Testis (tissue), 3 donors: Measurements from ENCODE around the gene KRT27. TPM values are rescaled to one million over a fixed set of nuclear protein-coding genes. Genes with fewer than 3 reads are reported as not detected.
A peak's percentile ranks its signal among the peaks of the same experiment; 100 is the strongest.

ENCODE experiments used
- DNase-seq: peaks from one replicate; pipeline ENCODE4 v3.0.0-alpha.2; 2019
- H3K27ac ChIP-seq, 2 donors: fragments of 200-600 bp; sonication (generic); one replicate each; pipeline ENCODE4 v1.5.1; 2019
- H3K27me3 ChIP-seq: fragments of 200-600 bp; sonication (generic); one replicate; pipeline ENCODE4 v1.5.1; 2019
- H3K36me3 ChIP-seq: fragments of 200-600 bp; sonication (generic); one replicate; pipeline ENCODE4 v1.5.1; 2017; ENCODE audit warnings: low read depth; ENCODE audit errors: missing control alignments
- H3K4me1 ChIP-seq: fragments of 200-600 bp; sonication (generic); one replicate; pipeline ENCODE4 v1.5.1; 2019
- H3K4me3 ChIP-seq, 2 donors: fragments of 200-600 bp; sonication (generic); one replicate each; pipeline ENCODE4 v1.5.1; 2017 to 2019
- H3K9me3 ChIP-seq: fragments of 200-600 bp; sonication (generic); one replicate; pipeline ENCODE4 v1.5.1; 2017
- POLR2A ChIP-seq: fragments of 450-650 bp; IDR thresholded peaks from one replicate; pipeline ENCODE4 v1.6.1; 2017; ENCODE audit warnings: antibody characterized with exemption, mild to moderate bottlenecking, moderate library complexity
- WGBS, 2 donors: methylation state at CpG; one replicate each; pipeline ENCODE4 v1.1.5; 2018; 5-methylcytosine and 5-hydroxymethylcytosine counted together
- intact Hi-C: fragments of 100-400 bp; cut with DNase I; formaldehyde crosslinking; loops from one replicate; pipeline ENCODE4 v1.15.1; 2023; ENCODE audit warnings: low total_unique reads
- polyA plus RNA-seq: library from polyadenylated mRNA; stranded (reverse); fragments of 350-450 nt; fragmentation: Illumina TruSeq; extraction: RNeasy Lipid Tissue Mini Kit (QIAGEN cat#74804); gene quantifications from one replicate; pipeline ENCODE4 v1.2.3, GENCODE V29; 2014; ENCODE audit warnings: low read depth, low replicate concordance; ENCODE audit not compliant: insufficient read depth
- total RNA-seq, 2 donors: library from RNA; depleted of rRNA; stranded (reverse); fragments of >200 nt; gene quantifications; one replicate each; pipeline ENCODE4 v1.2.3, GENCODE V29; 2016
- TF ChIP-seq, protein P1 (sequence below), 3 experiments: fragments of 450-650 bp in 2 of 3; fragments of 200-600 bp in 1 of 3; sonication (generic) in 1 of 3; IDR thresholded peaks; one replicate each; pipeline ENCODE4 v1.5.1; 2016 to 2019; ENCODE audit warnings: antibody characterized with exemption in 3 of 3, mild to moderate bottlenecking in 2 of 3, moderate library complexity in 1 of 3

The KRT27 gene
- total and polyA plus RNA-seq, 3 donors from 2014 or later = 0.58 to 1.4 (median 0.87) TPM

DNA sequence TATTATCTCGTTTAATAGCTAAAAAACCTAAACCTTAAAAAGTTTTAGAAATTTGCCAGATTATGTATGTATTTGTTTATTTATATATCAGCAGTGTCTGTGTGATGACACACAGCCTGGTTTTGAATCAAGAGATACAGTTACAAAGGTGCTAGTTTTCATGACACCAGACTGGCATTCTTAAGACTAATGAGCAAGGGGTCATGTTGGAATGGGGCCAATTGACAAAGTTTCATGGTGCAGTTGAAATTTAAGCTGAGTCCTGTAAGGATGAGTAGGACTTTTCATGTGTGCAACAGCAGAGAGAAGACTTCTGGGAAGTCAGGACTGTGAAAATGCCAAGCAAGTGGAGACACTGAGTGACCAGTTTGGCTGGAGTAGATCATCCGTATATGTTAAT lies 43.2 kb upstream of the KRT27 start:
- no peak overlapping the region for H3K27ac ChIP-seq
- WGBS, 2 donors = 93 to 94% methylated on average over 2 of the region's 2 CpGs
- no peaks in the 10 kb centered on the region for H3K9me3 ChIP-seq
- H3K36me3 ChIP-seq = no peaks in the 10 kb centered on the region
- H3K4me1 ChIP-seq = peaks cover 33% of the 10 kb centered on the region
- TF ChIP-seq, protein P1, sequence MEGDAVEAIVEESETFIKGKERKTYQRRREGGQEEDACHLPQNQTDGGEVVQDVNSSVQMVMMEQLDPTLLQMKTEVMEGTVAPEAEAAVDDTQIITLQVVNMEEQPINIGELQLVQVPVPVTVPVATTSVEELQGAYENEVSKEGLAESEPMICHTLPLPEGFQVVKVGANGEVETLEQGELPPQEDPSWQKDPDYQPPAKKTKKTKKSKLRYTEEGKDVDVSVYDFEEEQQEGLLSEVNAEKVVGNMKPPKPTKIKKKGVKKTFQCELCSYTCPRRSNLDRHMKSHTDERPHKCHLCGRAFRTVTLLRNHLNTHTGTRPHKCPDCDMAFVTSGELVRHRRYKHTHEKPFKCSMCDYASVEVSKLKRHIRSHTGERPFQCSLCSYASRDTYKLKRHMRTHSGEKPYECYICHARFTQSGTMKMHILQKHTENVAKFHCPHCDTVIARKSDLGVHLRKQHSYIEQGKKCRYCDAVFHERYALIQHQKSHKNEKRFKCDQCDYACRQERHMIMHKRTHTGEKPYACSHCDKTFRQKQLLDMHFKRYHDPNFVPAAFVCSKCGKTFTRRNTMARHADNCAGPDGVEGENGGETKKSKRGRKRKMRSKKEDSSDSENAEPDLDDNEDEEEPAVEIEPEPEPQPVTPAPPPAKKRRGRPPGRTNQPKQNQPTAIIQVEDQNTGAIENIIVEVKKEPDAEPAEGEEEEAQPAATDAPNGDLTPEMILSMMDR (IDR thresholded peaks at IDR 0.05) = no peak
- TF ChIP-seq POLR2A = no peak
- DNase-seq = no peak
- no peaks in the 10 kb centered on the region for H3K27me3 ChIP-seq
- intact Hi-C loops = no loop called here
- H3K4me3 ChIP-seq = no peak overlapping the region

DNA sequence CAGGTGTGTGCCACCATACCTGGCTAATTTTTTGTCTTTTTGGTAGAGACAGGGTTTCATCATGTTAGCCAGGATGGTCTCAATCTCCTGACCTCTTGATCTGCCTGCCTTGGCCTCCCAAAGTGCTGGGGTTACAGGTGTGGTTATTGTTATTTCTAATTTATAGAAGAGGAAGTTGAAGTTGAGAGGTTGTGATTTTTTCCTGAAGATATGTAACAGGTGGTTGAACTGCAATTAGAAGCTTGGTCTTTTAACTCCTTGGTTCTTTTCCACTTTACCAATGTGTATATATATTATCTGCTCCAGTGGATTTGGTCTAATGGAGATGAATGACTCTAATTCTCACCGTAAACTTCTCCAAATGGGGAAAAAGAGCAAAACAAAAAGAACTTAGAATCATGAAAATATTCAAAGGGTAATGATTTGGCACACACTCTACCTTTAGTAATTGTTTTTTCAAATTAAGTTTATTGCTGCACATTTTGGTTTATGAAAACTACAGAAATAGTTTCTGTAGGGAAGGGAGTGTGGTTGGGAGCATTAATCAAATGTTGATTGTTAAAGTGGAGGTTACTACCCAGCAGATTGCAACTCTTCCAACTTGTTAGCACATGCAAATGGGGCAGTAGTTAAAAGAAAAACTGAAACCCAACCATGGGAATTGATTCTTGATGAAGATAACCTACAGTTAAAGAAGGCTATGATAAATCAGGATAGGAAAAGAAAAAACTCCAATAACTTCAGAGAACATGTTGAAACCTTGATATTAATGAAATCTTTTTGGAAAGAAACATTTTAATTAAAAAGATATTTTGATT lies 41.9 kb upstream of the KRT27 start:
- Histone ChIP-seq H3K4me1 (peaks cover 38% of the 10 kb centered on the region), H3K27ac (no peak overlapping the region), H3K36me3 (no peaks in the 10 kb centered on the region), H3K4me3 (no peak overlapping the region), H3K27me3 (no peaks in the 10 kb centered on the region), H3K9me3 (no peaks in the 10 kb centered on the region)
- intact Hi-C loops = no loop called here
- WGBS, 2 donors = 95 to 97% methylated on average over 1 of the region's 1 CpG
- TF ChIP-seq POLR2A = no peak
- TF ChIP-seq, protein P1 (IDR thresholded peaks at IDR 0.05) = no peak
- no peak for DNase-seq

- intact Hi-C loops = no loop called here
- no peak for DNase-seq
- Histone ChIP-seq H3K4me3 (no peak within 1 kb of the TSS), H3K36me3 (no peaks in the 10 kb centered on the region), H3K9me3 (no peaks in the 10 kb centered on the region), H3K27ac (peak within 1 kb of the TSS; percentile 34 to 97), H3K4me1 (peaks cover 37% of the 10 kb centered on the region), H3K27me3 (no peaks in the 10 kb centered on the region)
- TF ChIP-seq, protein P1 (IDR thresholded peaks at IDR 0.05) = no peak
- TF ChIP-seq POLR2A = no peak
- 78 to 82% methylated on average over 6 to 7 of the region's 7 CpGs for WGBS, 2 donors
These were observed 39.9 kb upstream of the KRT27 start, which contains the start of gene KRT10 for GRCh38 chr17:40822132-40822812. Gene KRT10, minus strand, starts transcription at chr17:40822614. Its CDS starts 29 bp downstream, at chr17:40822585.

- Histone ChIP-seq H3K27me3 (no peaks in the 10 kb centered on the region), H3K27ac (peak overlapping the region; percentile 34 to 97), H3K9me3 (no peaks in the 10 kb centered on the region), H3K36me3 (no peaks in the 10 kb centered on the region), H3K4me3 (no peak overlapping the region), H3K4me1 (peaks cover 37% of the 10 kb centered on the region)
- no peak for DNase-seq
- TF ChIP-seq POLR2A = no peak
- TF ChIP-seq, protein P1 (IDR thresholded peaks at IDR 0.05) = no peak
- intact Hi-C loops = no loop called here
These were observed 39.2 kb upstream of the KRT27 start for GRCh38 chr17:40821536-40821935.
